Panc1 (cell line): ENCODE data around the gene SPEG. TPM values are rescaled to one million over a fixed set of nuclear protein-coding genes. Genes with fewer than 3 reads are reported as not detected.

Source experiments
- ATAC-seq: fragments of 200-7000 bp; cut with Tn5 transposase; 2 replicates; pipeline ENCODE4 v1.9.1; 2020; ENCODE audit warnings: mild to moderate bottlenecking, moderate library complexity
- BruUV-seq: library from RNA; stranded (reverse); fragments of 400-500 nt; replicated peaks from 2 replicates; lab custom pipeline; 2021; lab: Mats Ljungman, UMichigan
- CTCF ChIA-PET: fragments of 300-600 bp; sonication (Branson Sonifier 250); formaldehyde crosslinking; loops from one replicate; lab custom pipeline; 2022; ENCODE audit warnings: antibody characterized with exemption; lab: Charles Lee
- POLR2A ChIA-PET: fragments of 300-600 bp; sonication (Branson Sonifier 250); formaldehyde crosslinking; loops from one replicate; lab custom pipeline; 2022; ENCODE audit warnings: antibody characterized with exemption; lab: Charles Lee
- DNase-seq: peaks from one replicate; pipeline ENCODE4 v3.0.0-alpha.2; 2010; ENCODE audit warnings: low read depth, low spot score
- H3K27ac ChIP-seq: 2 replicates; pipeline ENCODE4 v1.5.1; 2011; ENCODE audit warnings: mild to moderate bottlenecking, low read length, inconsistent platforms
- H3K27me3 ChIP-seq: fragments of 200-500 bp; sonication (Bioruptor generic); 2 replicates; pipeline ENCODE4 v1.6.0; 2014; ENCODE audit warnings: low read length, inconsistent platforms; ENCODE audit not compliant: control insufficient read depth, insufficient read depth
- H3K36me3 ChIP-seq: fragments of 200-500 bp; sonication (Bioruptor generic); 2 replicates; pipeline ENCODE4 v1.5.1; 2014; ENCODE audit warnings: inconsistent platforms, mild to moderate bottlenecking, low read length, moderate library complexity; ENCODE audit not compliant: control insufficient read depth, insufficient read depth
- H3K4me1 ChIP-seq: 2 replicates; pipeline ENCODE4 v1.5.1; 2011; ENCODE audit warnings: inconsistent platforms, mild to moderate bottlenecking, low read length, moderate library complexity; ENCODE audit not compliant: control insufficient read depth, insufficient read depth
- H3K4me3 ChIP-seq, 2 experiments: 2 replicates each; pipeline ENCODE4 v1.5.1; 2011 to 2012; ENCODE audit warnings: low read depth in 2 of 2, low read length in 2 of 2, mild to moderate bottlenecking in 2 of 2, inconsistent platforms in 1 of 2, moderate library complexity in 1 of 2
- H3K9me3 ChIP-seq: fragments of 200-500 bp; sonication (Bioruptor generic); 2 replicates; pipeline ENCODE4 v1.5.1; 2014; ENCODE audit warnings: low read depth, mild to moderate bottlenecking, inconsistent platforms, low read length, moderate library complexity; ENCODE audit not compliant: control insufficient read depth, insufficient read depth
- CTCF ChIP-seq: fragments of 450-650 bp; IDR thresholded peaks from 2 replicates; pipeline ENCODE4 v1.5.1; 2017; ENCODE audit warnings: mild to moderate bottlenecking
- POLR2AphosphoS5 ChIP-seq: IDR thresholded peaks from 2 replicates; pipeline ENCODE4 v1.6.1; 2012; ENCODE audit warnings: mild to moderate bottlenecking, low read depth, low read length, moderate library complexity
- REST ChIP-seq, 2 experiments: IDR thresholded peaks; 2 replicates each; pipeline ENCODE4 v1.6.1; 2011 to 2012; ENCODE audit warnings: low read depth in 2 of 2, control low read depth in 1 of 2, low read length in 1 of 2, mild to moderate bottlenecking in 1 of 2, moderate library complexity in 1 of 2; ENCODE audit not compliant: insufficient read depth in 1 of 2
- SIN3A ChIP-seq: IDR thresholded peaks from 2 replicates; pipeline ENCODE4 v1.6.1; 2012; ENCODE audit warnings: low read depth, mild to moderate bottlenecking, low read length, moderate library complexity, borderline replicate concordance; ENCODE audit not compliant: insufficient read depth
- TCF7L2 ChIP-seq: IDR thresholded peaks from 2 replicates; pipeline ENCODE4 v1.6.1; 2011; ENCODE audit warnings: mild to moderate bottlenecking, low read depth, low read length, inconsistent platforms
- in situ Hi-C: cut with HindIII; loops from 2 replicates; pipeline ENCODE4 v1.10.0; 2016; ENCODE audit warnings: low sequenced_read_pairs, low pct_unique_long_range_greater_than_20kb
- intact Hi-C: fragments of 100-400 bp; cut with micrococcal nuclease; formaldehyde crosslinking; loops from one replicate; pipeline ENCODE4 v1.10.0; 2022; ENCODE audit not compliant: unreplicated experiment
- total RNA-seq: library from RNA; stranded (reverse); gene quantifications from one replicate; pipeline ENCODE4 v1.2.1, GENCODE V29; 2021; ENCODE audit not compliant: unreplicated experiment

SPEG gene
- total RNA-seq, 1 experiment from 2014 or later, result 3.4 TPM

GRCh38 chr2:219430633-219431615, 3.7 kb upstream of the SPEG start:
- ChIA-PET POLR2A (interaction anchor here (0.6 kb wide), 1 partner anchor 24 kb away, joined by 5 read pairs; no protein-coding TSS in a partner anchor), CTCF (interaction anchor here (0.6 to 1.6 kb wide), 4 partner anchors 11 to 100 kb away, joined by 3 to 9 read pairs (median 6); no protein-coding TSS in a partner anchor)
- intact Hi-C loops, result no loop called here
- Histone ChIP-seq H3K27ac (no peak overlapping the region), H3K4me1 (no peaks in the 10 kb centered on the region), H3K4me3 (no peak overlapping the region), H3K9me3 (no peaks in the 10 kb centered on the region), H3K36me3 (no peaks in the 10 kb centered on the region), H3K27me3 (no peaks in the 10 kb centered on the region)
- BruUV-seq, result no TSS peak
- ATAC-seq (peak; percentile 97), DNase-seq (no peak)
- no peak for TF ChIP-seq REST (IDR thresholded peaks at IDR 0.05; ENCODE audit: insufficient read depth in 1 of 2, low read depth in 2 of 2, low read length in 1 of 2)
- no peak for TF ChIP-seq TCF7L2
- TF ChIP-seq CTCF, result peak; percentile 80
- TF ChIP-seq POLR2AphosphoS5, result no peak
- no peak for TF ChIP-seq SIN3A
- in situ Hi-C loops, result no loop called here

- H3K27ac ChIP-seq, result no peak overlapping the region
- no peaks in the 10 kb centered on the region for H3K4me1 ChIP-seq
- BruUV-seq, result no TSS peak
- H3K27me3 ChIP-seq, result no peaks in the 10 kb centered on the region
- intact Hi-C loops, result no loop called here
- ChIA-PET POLR2A (no interaction called here), CTCF (interaction anchor here (0.5 to 0.7 kb wide), 2 partner anchors 19 to 144 kb away, joined by 3 read pairs; no protein-coding TSS in a partner anchor)
- ATAC-seq (no peak), DNase-seq (no peak)
- no peak overlapping the region for H3K4me3 ChIP-seq
- no peaks in the 10 kb centered on the region for H3K36me3 ChIP-seq
- in situ Hi-C loops, result no loop called here
- TF ChIP-seq REST (IDR thresholded peaks at IDR 0.05; ENCODE audit: insufficient read depth in 1 of 2, low read depth in 2 of 2, low read length in 1 of 2) (no peak), CTCF (no peak; the same call in 1 of the 2 replicates), POLR2AphosphoS5 (no peak), TCF7L2 (no peak), SIN3A (no peak)
- H3K9me3 ChIP-seq, result no peaks in the 10 kb centered on the region
Measured at GRCh38 chr2:219433666-219434467, 776 bp upstream of the SPEG start.
